ENCODE data around the gene HOXA9.

HOXA9 gene

GRCh38 chr7:27175626-27176523, 10.5 kb upstream of the HOXA9 start:
- DNase-seq: no peak

- peak; percentile 75 for DNase-seq
Observed at GRCh38 chr7:27174874-27175625, 9.7 kb upstream of the HOXA9 start.

GRCh38 chr7:27173956-27174873, 8.9 kb upstream of the HOXA9 start, which contains the start of gene HOXA10:
Gene HOXA10, minus strand, starts transcription at chr7:27174320. Its CDS starts 14 bp downstream, at chr7:27174306.
- DNase-seq: peak; percentile 58

- DNase-seq: peak; percentile 9
Observed at GRCh38 chr7:27173511-27173955, 8.2 kb upstream of the HOXA9 start.

- peak; percentile 62 for DNase-seq
Observed at GRCh38 chr7:27172823-27173510, 7.6 kb upstream of the HOXA9 start.

GRCh38 chr7:27172315-27172774, 7.0 kb upstream of the HOXA9 start:
- DNase-seq: peak; percentile 36

GRCh38 chr7:27171637-27172314, 6.4 kb upstream of the HOXA9 start:
- peak; percentile 91 for DNase-seq

GRCh38 chr7:27171325-27171636, 5.9 kb upstream of the HOXA9 start:
- peak; percentile 76 for DNase-seq

- no peak for DNase-seq
Observed at GRCh38 chr7:27170426-27171324, 5.3 kb upstream of the HOXA9 start.

- DNase-seq: peak; percentile 87
Observed at GRCh38 chr7:27169658-27170425, 4.5 kb upstream of the HOXA9 start.

- peak; percentile 72 for DNase-seq
Observed at GRCh38 chr7:27168265-27168947, 3.1 kb upstream of the HOXA9 start.

GRCh38 chr7:27167916-27168264, 2.6 kb upstream of the HOXA9 start:
- DNase-seq: no peak

GRCh38 chr7:27166531-27167505, 1.5 kb upstream of the HOXA9 start:
- DNase-seq: peak; percentile 76

GRCh38 chr7:27165996-27166530, 726 bp upstream of the HOXA9 start:
- no peak for DNase-seq

GRCh38 chr7:27164367-27165088, 809 bp downstream of the HOXA9 start:
- peak; percentile 38 for DNase-seq

- DNase-seq: no peak
Observed at GRCh38 chr7:27164045-27164366, 1.3 kb downstream of the HOXA9 start.

Data from NCI-H510A treated with DMSO at 0.1 percent for 48 hours (cell line).